ENCODE results near the gene ATL1. TPM values are rescaled to one million over a fixed set of nuclear protein-coding genes. Genes with fewer than 3 reads are reported as not detected.

ATL1 gene
- total and polyA plus RNA-seq, 2 of the 8 experiments (the other 6 are each of a cell fraction or from before 2014, with no cell fraction given), result 4.0 to 5.9 TPM

DNA sequence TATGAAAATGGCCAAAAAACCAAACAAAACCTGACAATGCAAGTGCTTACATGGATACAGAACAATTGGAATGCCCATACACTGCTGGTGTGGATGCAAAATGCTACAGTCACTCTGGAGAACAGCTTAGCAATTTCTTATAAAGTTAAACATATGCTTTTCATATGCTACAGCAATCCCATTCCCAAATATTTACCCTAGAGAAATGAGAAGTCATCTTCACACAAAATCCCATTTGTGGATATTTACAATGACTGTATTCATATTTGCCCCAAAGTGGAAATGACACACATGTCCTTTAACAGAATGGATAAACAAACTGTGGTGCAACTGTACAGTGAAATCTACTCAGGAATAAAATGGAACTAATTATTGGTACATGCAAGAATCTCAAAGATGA is 87.8 kb downstream of the ATL1 start:
- Histone ChIP-seq H4K20me1 (replicated peaks in 1 of 2; ENCODE audit: control insufficient read depth in 1 of 2, insufficient read depth in 2 of 2, low read length in 2 of 2) (no peaks in the 10 kb centered on the region), H3K27ac (ENCODE audit: low read depth, low read length) (no peak overlapping the region), H2BK20ac (ENCODE audit: low read length) (no peak overlapping the region), H3K23me2 (ENCODE audit: low read depth, low read length) (no peaks in the 10 kb centered on the region), H2AFZ (ENCODE audit: low read length) (no peak overlapping the region), H3K4ac (replicated peaks; ENCODE audit: insufficient read length, low read depth, low read length) (no peak overlapping the region), H4K5ac (ENCODE audit: insufficient read length, low read depth, low read length) (no peak overlapping the region), H2BK120ac (replicated peaks; ENCODE audit: low read depth, low read length) (no peak overlapping the region), H2BK12ac (ENCODE audit: low read depth, low read length) (no peak overlapping the region), H3K36me3 (ENCODE audit: control insufficient read depth in 2 of 4, insufficient read depth in 4 of 4, low read length in 3 of 4) (peaks cover 0 to 12% (median 3%) of the 10 kb centered on the region in 4 experiments; a peak in 2 of 8 replicates), H3K79me2 (ENCODE audit: control insufficient read depth in 1 of 2, insufficient read depth in 2 of 2, low read length in 2 of 2) (peaks cover 0 to 92% of the 10 kb centered on the region in 2 experiments; a peak in 3 of 4 replicates), H3K14ac (ENCODE audit: insufficient read length) (no peak overlapping the region), H3K9ac (replicated peaks in 1 of 4; ENCODE audit: extremely low read depth in 1 of 4, low read depth in 3 of 4, low read length in 3 of 4) (no peak overlapping the region), H3K4me2 (ENCODE audit: insufficient read depth in 1 of 2, low read depth in 2 of 2, low read length in 2 of 2) (no peak overlapping the region), H3K79me1 (ENCODE audit: low read depth, low read length) (0 out of 2 replicates have a peak, but pooled peaks cover 5% of the 10 kb centered on the region), H2BK15ac (ENCODE audit: low read length) (no peak overlapping the region), H3K23ac (ENCODE audit: insufficient read length) (no peak overlapping the region), H3K56ac (replicated peaks; ENCODE audit: insufficient read length, low read depth, low read length) (no peak overlapping the region), H4K8ac (ENCODE audit: extremely low read depth, insufficient read depth, low read length) (no peak overlapping the region), H3K4me3 (ENCODE audit: extremely low read depth in 1 of 4, insufficient read depth in 2 of 4, low read depth in 3 of 4, low read length in 4 of 4) (no peak overlapping the region), H3K18ac (ENCODE audit: extremely low read depth, low read length) (no peak overlapping the region), H2AK5ac (ENCODE audit: low read depth, low read length) (no peak overlapping the region), H2BK5ac (ENCODE audit: low read depth, low read length) (no peak overlapping the region), H3K27me3 (replicated peaks in 1 of 4; ENCODE audit: control insufficient read depth in 3 of 4, extremely low read depth in 1 of 4, insufficient read depth in 3 of 4, low read length in 3 of 4) (no peaks in the 10 kb centered on the region), H3K9me3 (ENCODE audit: insufficient read depth in 2 of 2, low read depth in 1 of 2, low read length in 1 of 2) (no peaks in the 10 kb centered on the region), H3K4me1 (replicated peaks in 1 of 4; ENCODE audit: control insufficient read depth in 3 of 4, insufficient read depth in 4 of 4, low read length in 3 of 4) (0 out of 7 replicates have a peak, but pooled peaks cover 0 to 5% (median under 1%) of the 10 kb centered on the region in 4 experiments), H4K91ac (replicated peaks; ENCODE audit: insufficient read length, low read length) (no peak overlapping the region)
- FAIRE-seq, result no peak
- ChIA-PET CTCF (ENCODE audit: partially characterized antibody) (interaction anchor here (1.5 kb wide), 1 partner anchor 67 kb away, joined by 4 read pairs; no protein-coding TSS in a partner anchor), POLR2A (ENCODE audit: partially characterized antibody) (interaction anchor here (1.1 to 3.0 kb wide), 2 partner anchors 12 to 25 kb away, joined by 3 to 10 read pairs; no protein-coding TSS in a partner anchor)
- no peak for DNase-seq (ENCODE audit: low read depth in 1 of 2, low spot score in 2 of 2)
- no peak for TF ChIP-seq JUN (IDR thresholded peaks at IDR 0.05; ENCODE audit: low read depth, low read length)
- TF ChIP-seq SP4 (IDR thresholded peaks at IDR 0.05; ENCODE audit: low read length), result no peak
- no peak for TF ChIP-seq NRF1 (IDR thresholded peaks at IDR 0.05; ENCODE audit: low read depth, low read length)
- no peak for TF ChIP-seq TBP (IDR thresholded peaks at IDR 0.05; ENCODE audit: low read depth, low read length)
- no peak for TF ChIP-seq BACH1 (IDR thresholded peaks at IDR 0.05; ENCODE audit: low read length)
- TF ChIP-seq GTF2F1 (IDR thresholded peaks at IDR 0.05; ENCODE audit: borderline replicate concordance, low read depth, low read length), result no peak

Measured in H1 (cell line).